ENCODE data around the gene WDR19.
"Not testable (repeated sequence)": the region's sequence is repeated elsewhere in the genome, so short reads cannot be mapped to it uniquely, and the experiment has no call there.

WDR19 gene

GRCh38 chr4:39233783-39234182 lies 51.5 kb downstream of the WDR19 start:
- DNase-seq = no peak

- no peak for DNase-seq
Observed at GRCh38 chr4:39235021-39235420, 52.7 kb downstream of the WDR19 start.

- DNase-seq = no peak
Observed at GRCh38 chr4:39235696-39236095, 53.4 kb downstream of the WDR19 start.

- DNase-seq = no peak
Observed at GRCh38 chr4:39237179-39237578, 54.9 kb downstream of the WDR19 start.

- DNase-seq = no peak
Observed at GRCh38 chr4:39243462-39243861, 61.1 kb downstream of the WDR19 start.

GRCh38 chr4:39255266-39255665 lies 72.9 kb downstream of the WDR19 start:
- DNase-seq = no peak

GRCh38 chr4:39255871-39256270 lies 73.5 kb downstream of the WDR19 start:
- no peak for DNase-seq

GRCh38 chr4:39256436-39256835 lies 74.1 kb downstream of the WDR19 start:
- DNase-seq = no peak

GRCh38 chr4:39259571-39260330 lies 77.4 kb downstream of the WDR19 start:
- no peak for DNase-seq

- no peak for DNase-seq
Observed at GRCh38 chr4:39263895-39264294, 81.6 kb downstream of the WDR19 start.

GRCh38 chr4:39274503-39274902 lies 92.2 kb downstream of the WDR19 start:
- no peak for DNase-seq

GRCh38 chr4:39277661-39278060 lies 95.3 kb downstream of the WDR19 start:
- DNase-seq = not testable (repeated sequence)

- no peak for DNase-seq
Observed at GRCh38 chr4:39278476-39278875, 96.1 kb downstream of the WDR19 start.

GRCh38 chr4:39279416-39279815 lies 97.1 kb downstream of the WDR19 start:
- no peak for DNase-seq

- DNase-seq = no peak
Observed at GRCh38 chr4:39280770-39281169, 98.4 kb downstream of the WDR19 start.

GRCh38 chr4:39285111-39285795 lies 102.9 kb downstream of the WDR19 start:
- DNase-seq = peak in 1 of 5 donors; percentile 33

GRCh38 chr4:39285853-39286252 lies 103.5 kb downstream of the WDR19 start:
- DNase-seq = no peak

GRCh38 chr4:39286263-39286662 lies 103.9 kb downstream of the WDR19 start:
- DNase-seq = no peak

- DNase-seq = no peak
Observed at GRCh38 chr4:39287223-39287622, 104.9 kb downstream of the WDR19 start.

- DNase-seq = no peak
Observed at GRCh38 chr4:39291686-39292085, 109.4 kb downstream of the WDR19 start.

GRCh38 chr4:39292433-39292832 lies 110.1 kb downstream of the WDR19 start:
- DNase-seq = not testable (repeated sequence)

GRCh38 chr4:39295784-39296183 lies 113.5 kb downstream of the WDR19 start:
- DNase-seq = no peak

GRCh38 chr4:39302901-39303300 lies 120.6 kb downstream of the WDR19 start:
- no peak for DNase-seq

GRCh38 chr4:39303871-39304270 lies 121.5 kb downstream of the WDR19 start:
- no peak for DNase-seq
